Cardiac fibroblast (primary cell): ENCODE data around the gene KMT2E.

Experiments used
- DNase-seq, 2 donors: peaks; one replicate each; pipeline versions ENCODE4 v3.0.0 to v3.0.0-alpha.2; 2010; ENCODE audit warnings: low read depth in 2 of 2
- H3K4me3 ChIP-seq, 2 donors: replicated peaks in 1 of 2; 1 replicate in 1 of 2; 2 replicates in 1 of 2; pipeline ENCODE4 v1.5.1; 2011; ENCODE audit warnings: low read depth in 2 of 2, low read length in 2 of 2, mild to moderate bottlenecking in 2 of 2, moderate library complexity in 1 of 2
- TF ChIP-seq, protein P1 (sequence below): IDR thresholded peaks from one replicate; pipeline ENCODE4 v1.5.1; 2011; ENCODE audit warnings: low read depth, mild to moderate bottlenecking, low read length, inconsistent platforms

KMT2E gene

DNA sequence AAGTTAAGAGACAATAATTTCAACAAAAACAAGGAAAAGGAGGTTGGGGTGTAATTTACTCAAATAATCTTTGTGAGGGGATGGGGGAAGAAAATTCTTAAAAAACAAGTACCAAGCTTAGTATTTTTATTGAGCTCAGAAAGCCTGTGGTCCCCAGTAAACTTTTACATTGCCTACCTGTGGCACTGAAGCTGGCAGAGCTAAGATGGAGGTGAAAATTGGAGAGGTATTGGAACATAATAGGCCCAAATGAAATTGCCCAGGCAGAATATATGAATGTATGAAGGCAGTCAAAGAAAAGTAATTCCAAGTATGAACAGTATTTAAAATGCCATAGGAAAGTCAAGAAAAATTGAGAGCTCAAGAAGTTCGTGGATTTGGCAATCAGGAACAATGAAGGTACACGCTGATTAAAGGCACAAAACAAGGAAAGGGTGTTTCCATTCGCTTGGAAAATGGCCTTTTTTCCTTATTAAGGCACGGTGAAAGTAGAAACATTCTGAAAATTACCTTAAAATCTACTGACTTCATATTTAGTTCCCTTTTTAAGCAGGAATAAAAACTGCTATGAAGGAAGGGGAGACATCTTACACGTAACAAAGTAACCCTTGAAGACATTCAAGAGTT, 3.4 kb upstream of the KMT2E start:
- H3K4me3 ChIP-seq, result peak overlapping the region; percentile 99 to 100
- TF ChIP-seq, protein P1, sequence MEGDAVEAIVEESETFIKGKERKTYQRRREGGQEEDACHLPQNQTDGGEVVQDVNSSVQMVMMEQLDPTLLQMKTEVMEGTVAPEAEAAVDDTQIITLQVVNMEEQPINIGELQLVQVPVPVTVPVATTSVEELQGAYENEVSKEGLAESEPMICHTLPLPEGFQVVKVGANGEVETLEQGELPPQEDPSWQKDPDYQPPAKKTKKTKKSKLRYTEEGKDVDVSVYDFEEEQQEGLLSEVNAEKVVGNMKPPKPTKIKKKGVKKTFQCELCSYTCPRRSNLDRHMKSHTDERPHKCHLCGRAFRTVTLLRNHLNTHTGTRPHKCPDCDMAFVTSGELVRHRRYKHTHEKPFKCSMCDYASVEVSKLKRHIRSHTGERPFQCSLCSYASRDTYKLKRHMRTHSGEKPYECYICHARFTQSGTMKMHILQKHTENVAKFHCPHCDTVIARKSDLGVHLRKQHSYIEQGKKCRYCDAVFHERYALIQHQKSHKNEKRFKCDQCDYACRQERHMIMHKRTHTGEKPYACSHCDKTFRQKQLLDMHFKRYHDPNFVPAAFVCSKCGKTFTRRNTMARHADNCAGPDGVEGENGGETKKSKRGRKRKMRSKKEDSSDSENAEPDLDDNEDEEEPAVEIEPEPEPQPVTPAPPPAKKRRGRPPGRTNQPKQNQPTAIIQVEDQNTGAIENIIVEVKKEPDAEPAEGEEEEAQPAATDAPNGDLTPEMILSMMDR, result no peak
- DNase-seq, result no peak

DNA sequence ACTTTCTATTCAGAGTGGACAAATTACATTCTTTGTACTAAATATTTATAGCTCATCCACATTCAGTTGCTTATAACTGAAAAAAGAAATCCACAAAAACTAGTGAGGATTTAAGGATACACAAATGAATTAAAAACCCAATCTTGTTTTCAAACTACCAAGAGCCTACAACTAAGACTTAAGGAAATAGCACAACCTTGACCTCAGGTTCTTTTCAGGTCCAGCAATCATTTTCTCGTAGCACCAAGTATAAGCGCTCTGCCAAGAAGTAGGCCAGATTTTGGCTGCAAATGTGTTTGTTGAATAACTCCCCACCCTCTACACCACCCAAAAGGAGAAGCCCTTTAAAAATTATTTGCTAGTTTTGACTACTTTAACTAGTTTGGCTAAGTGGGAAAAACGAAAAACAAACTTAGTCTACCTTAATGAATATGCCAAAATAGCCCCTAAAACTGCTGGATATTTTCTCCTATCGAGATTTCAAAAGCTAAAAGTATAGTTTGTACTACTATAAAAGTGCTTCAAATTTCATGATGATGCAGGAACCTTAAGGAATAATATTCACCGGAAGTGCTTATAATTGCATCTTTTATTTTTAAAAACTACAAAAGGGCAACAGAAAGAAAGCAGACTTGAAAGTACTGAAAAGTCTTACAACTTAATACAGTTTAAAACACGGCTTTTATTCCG, 2.7 kb upstream of the KMT2E start:
- H3K4me3 ChIP-seq, result peak overlapping the region; percentile 99 to 100
- TF ChIP-seq, protein P1, result no peak
- DNase-seq, result peak in 1 of 2 donors; percentile 60

DNA sequence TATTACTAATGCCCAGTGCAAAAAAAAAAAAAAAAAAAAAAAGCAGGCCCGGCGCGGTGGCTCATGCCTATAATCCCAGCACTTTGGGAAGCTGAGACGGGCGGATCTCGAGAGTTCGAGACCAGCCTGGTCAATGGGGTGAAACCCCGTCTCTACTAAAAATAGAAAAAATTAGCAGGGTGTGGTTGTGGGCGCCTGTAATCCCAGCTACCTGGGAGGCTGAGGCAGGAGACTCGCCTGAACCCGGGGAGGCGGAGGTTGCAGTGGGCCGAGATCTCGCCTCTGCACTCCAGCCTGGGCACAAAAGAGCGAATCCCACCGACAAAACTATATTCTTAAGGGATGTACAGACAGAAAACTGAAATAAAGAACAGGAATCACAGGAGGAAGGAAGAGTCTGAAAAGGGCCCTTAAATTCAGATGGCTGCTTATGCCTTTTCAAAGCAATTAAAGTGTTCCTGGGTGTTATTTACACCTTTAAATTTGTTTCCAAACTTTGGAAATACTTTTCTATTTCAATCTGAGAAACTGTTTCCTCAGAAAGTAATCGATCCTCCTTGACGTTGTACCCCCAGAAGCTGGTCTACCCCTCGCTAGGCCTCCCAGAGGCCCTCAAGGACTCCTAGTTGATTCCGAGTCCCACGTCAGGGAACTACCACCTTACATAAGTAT, 2.0 kb upstream of the KMT2E start:
- DNase-seq, result no peak
- peak overlapping the region; percentile 99 to 100 for H3K4me3 ChIP-seq
- TF ChIP-seq, protein P1, result no peak

DNA sequence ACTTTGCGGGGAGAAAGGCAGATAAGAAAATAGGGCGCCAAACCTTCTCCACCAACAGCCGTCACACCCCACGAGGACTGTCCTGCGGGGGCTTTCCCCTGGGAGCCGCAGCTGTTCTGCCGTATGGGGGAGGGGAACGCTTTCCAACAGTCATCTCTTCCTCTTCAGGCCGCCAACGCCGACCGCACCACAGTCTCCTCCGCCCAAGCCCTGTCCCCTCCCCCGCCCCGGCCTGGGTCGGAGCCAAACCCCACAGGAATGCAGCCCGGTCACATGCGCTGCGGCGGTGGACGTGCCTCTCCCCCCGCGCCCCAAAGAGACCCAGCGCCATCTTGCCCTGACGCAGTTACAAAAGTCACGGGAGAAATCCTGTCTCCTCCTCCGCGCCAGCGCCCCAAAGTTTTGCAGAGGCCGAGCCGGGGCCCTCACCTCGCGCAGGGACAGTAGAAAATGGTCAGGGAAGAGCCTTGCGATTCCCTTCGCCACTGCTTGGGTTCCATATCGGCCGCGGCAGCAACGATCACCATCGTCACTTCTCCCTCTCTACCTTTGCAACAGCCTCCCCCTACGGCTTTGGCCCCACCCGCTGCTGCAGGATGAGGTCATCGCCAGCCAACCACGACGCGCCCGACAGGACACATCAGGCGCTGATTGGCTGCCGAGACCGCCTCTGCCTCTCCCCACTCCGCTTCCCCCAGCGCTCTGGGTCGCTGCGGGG, 1.3 kb upstream of the KMT2E start:
- DNase-seq, result peak; percentile 99

DNA sequence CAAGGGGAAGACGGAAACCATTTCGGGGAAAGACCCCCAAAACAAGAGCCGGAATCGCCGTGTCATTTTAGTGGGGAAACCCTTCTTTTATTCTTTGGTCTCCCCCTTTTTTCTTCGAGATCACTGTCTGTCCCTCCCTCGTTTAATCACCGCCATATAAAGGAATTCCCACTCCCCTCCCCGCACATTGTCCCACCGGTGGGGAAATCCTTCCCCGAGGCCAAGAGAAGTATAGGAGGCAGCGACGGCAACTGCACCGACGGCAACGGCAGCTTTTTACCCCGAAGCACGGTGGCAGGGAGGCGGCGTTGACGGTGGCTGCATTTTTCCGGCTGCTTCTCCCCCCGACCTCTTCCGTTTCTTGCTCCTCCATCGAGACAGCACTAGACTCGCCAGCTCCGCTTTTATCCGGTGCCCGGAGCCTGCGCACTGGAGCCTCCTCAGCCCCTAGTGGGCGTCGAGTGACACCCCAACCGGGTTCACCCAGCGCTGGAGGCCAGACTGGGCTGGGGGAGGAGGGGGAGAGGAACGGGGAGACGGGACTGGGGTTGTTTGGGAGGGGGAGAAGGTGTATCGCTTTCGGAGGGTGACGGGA, 687 bp upstream of the KMT2E start:
- TF ChIP-seq, protein P1, result peak; percentile 67
- peak overlapping the region; percentile 99 to 100 for H3K4me3 ChIP-seq
- DNase-seq, result peak; percentile 95 to 97

More for the DNA sequence above, 1.3 kb upstream of the KMT2E start:
- TF ChIP-seq, protein P1, result no peak
- peak overlapping the region; percentile 99 to 100 for H3K4me3 ChIP-seq

DNA sequence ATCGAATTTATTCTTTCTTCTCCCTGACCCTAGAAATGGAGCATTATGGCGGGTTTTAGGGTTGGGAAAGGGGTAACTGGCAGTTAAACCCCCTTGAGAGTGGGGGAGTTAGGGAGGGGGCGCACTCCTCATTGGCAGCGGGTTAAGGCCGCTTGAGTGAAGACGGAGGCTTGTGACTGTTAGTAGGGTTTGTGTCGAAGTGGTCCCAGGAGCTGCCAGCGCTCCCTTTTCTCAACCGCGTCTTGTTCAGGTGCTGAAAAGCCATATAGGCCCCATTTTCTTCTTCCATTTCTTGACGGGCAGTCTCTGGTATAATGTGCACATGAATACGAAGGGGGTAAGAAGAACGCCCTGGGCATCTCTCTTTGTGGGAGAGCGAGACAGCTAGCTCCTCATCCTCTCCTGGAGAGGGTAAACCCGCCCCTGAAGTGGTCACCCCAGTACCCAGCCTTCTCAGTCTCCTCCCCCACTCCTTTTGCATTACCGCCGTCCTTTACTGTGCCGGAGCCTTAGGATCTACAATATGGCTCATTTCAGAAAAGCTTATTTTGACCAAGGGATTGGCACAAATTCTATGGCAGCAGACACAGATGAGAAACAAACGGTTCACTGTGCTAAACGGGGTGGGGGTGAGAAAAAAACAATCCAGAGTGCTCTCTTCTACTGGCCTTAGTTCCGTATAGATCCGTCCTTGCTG, 836 bp downstream of the KMT2E start:
- peak; percentile 54 to 60 for DNase-seq
- TF ChIP-seq, protein P1, result no peak

More for the DNA sequence above, 836 bp downstream of the KMT2E start:
- peak overlapping the region; percentile 99 to 100 for H3K4me3 ChIP-seq
